Calu3 (cell line): ENCODE data around the gene ETFA. TPM values are rescaled to one million over a fixed set of nuclear protein-coding genes. Genes with fewer than 3 reads are reported as not detected.
A peak's percentile ranks its signal among the peaks of the same experiment; 100 is the strongest.
"Not testable (repeated sequence)": the region's sequence is repeated elsewhere in the genome, so short reads cannot be mapped to it uniquely, and the experiment has no call there.

Source experiments
- BruUV-seq: library from RNA; stranded (reverse); fragments of 400-500 nt; replicated peaks from 2 replicates; lab custom pipeline; 2021; lab: Mats Ljungman, UMichigan
- CTCF ChIA-PET: fragments of 300-600 bp; sonication (Branson Sonifier 250); formaldehyde crosslinking; loops from one replicate; lab custom pipeline; 2022; ENCODE audit warnings: antibody characterized with exemption; lab: Charles Lee
- DNase-seq: peaks from one replicate; pipeline ENCODE4 v3.0.0; 2022
- H3K27ac Mint-ChIP-seq: one replicate; pipeline ENCODE4 v1.8.0; 2022; ENCODE audit warnings: mixed read lengths; ENCODE audit not compliant: unreplicated experiment
- H3K27me3 Mint-ChIP-seq: one replicate; pipeline ENCODE4 v1.8.0; 2022; ENCODE audit warnings: mixed read lengths; ENCODE audit not compliant: unreplicated experiment
- H3K36me3 Mint-ChIP-seq: one replicate; pipeline ENCODE4 v1.8.0; 2022; ENCODE audit warnings: mild to moderate bottlenecking, moderate library complexity, mixed read lengths; ENCODE audit not compliant: insufficient read depth, unreplicated experiment
- H3K4me1 Mint-ChIP-seq: one replicate; pipeline ENCODE4 v1.8.0; 2022; ENCODE audit warnings: mild to moderate bottlenecking, low read depth, mixed read lengths; ENCODE audit not compliant: unreplicated experiment
- H3K4me3 Mint-ChIP-seq: one replicate; pipeline ENCODE4 v1.8.0; 2022; ENCODE audit warnings: mild to moderate bottlenecking, low read depth, moderate library complexity, mixed read lengths; ENCODE audit not compliant: unreplicated experiment
- H3K9me3 Mint-ChIP-seq: one replicate; pipeline ENCODE4 v1.8.0; 2022; ENCODE audit warnings: low read depth, mixed read lengths; ENCODE audit not compliant: unreplicated experiment
- CTCF ChIP-seq: fragments of 200-600 bp; IDR thresholded peaks from one replicate; pipeline ENCODE4 v1.8.0; 2022; ENCODE audit warnings: antibody characterized with exemption; ENCODE audit not compliant: unreplicated experiment
- intact Hi-C: fragments of 100-400 bp; cut with micrococcal nuclease; formaldehyde crosslinking; loops from one replicate; pipeline ENCODE4 v1.10.0; 2022; ENCODE audit not compliant: unreplicated experiment
- total RNA-seq: library from RNA; stranded (reverse); gene quantifications from 2 replicates; pipeline ENCODE4 v1.2.3, GENCODE V29; 2022

ETFA gene
- total RNA-seq, 1 experiment from 2014 or later: 230 TPM

- TF ChIP-seq CTCF: no peak
- Mint-ChIP-seq H3K36me3 (peaks cover 35% of the 10 kb centered on the region), H3K27ac (peak overlapping the region; percentile 81), H3K4me3 (no peak overlapping the region), H3K27me3 (no peaks in the 10 kb centered on the region), H3K9me3 (peaks cover 3% of the 10 kb centered on the region), H3K4me1 (peaks cover 36% of the 10 kb centered on the region)
- no peak for DNase-seq
- no TSS peak for BruUV-seq
- CTCF ChIA-PET: interaction anchor here (1.9 kb wide), 1 partner anchor 16 kb away, joined by 9 read pairs; no protein-coding TSS in a partner anchor
- intact Hi-C loops: no loop called here
Observed at GRCh38 chr15:76313731-76314130, 2.5 kb upstream of the ETFA start.

GRCh38 chr15:76313175-76313567 lies 1.9 kb upstream of the ETFA start:
- H3K4me1 Mint-ChIP-seq: peaks cover 41% of the 10 kb centered on the region
- intact Hi-C loops, BruUV-seq, H3K27me3 Mint-ChIP-seq, DNase-seq, H3K9me3 Mint-ChIP-seq: not testable (repeated sequence)
- peak overlapping the region; percentile 81 for H3K27ac Mint-ChIP-seq
- H3K4me3 Mint-ChIP-seq: peak overlapping the region; percentile 43
- CTCF ChIA-PET: interaction anchor here (1.9 to 3.2 kb wide), 2 partner anchors 14 to 17 kb away, joined by 9 to 12 read pairs; no protein-coding TSS in a partner anchor
- H3K36me3 Mint-ChIP-seq: peaks cover 35% of the 10 kb centered on the region

- peak overlapping the region; percentile 81 for H3K27ac Mint-ChIP-seq
- TF ChIP-seq CTCF: no peak
- peaks cover 3% of the 10 kb centered on the region for H3K9me3 Mint-ChIP-seq
- intact Hi-C loops: no loop called here
- peak overlapping the region; percentile 43 for H3K4me3 Mint-ChIP-seq
- no TSS peak for BruUV-seq
- peak; percentile 48 for DNase-seq
- CTCF ChIA-PET: interaction anchor here (1.9 to 3.2 kb wide), 2 partner anchors 14 to 17 kb away, joined by 9 to 12 read pairs; no protein-coding TSS in a partner anchor
- H3K4me1 Mint-ChIP-seq: peaks cover 43% of the 10 kb centered on the region
- no peaks in the 10 kb centered on the region for H3K27me3 Mint-ChIP-seq
- H3K36me3 Mint-ChIP-seq: peaks cover 35% of the 10 kb centered on the region
Observed at GRCh38 chr15:76312540-76313174, 1.4 kb upstream of the ETFA start.

GRCh38 chr15:76310475-76311099 lies 682 bp downstream of the ETFA start:
- H3K27me3 Mint-ChIP-seq: no peaks in the 10 kb centered on the region
- no peak for DNase-seq
- H3K36me3 Mint-ChIP-seq: peaks cover 35% of the 10 kb centered on the region
- intact Hi-C loops: no loop called here
- peak overlapping the region; percentile 43 for H3K4me3 Mint-ChIP-seq
- CTCF ChIA-PET: interaction anchor here (3.2 kb wide), 1 partner anchor 11 kb away, joined by 12 read pairs; no protein-coding TSS in a partner anchor
- TSS peak; percentile 25 for BruUV-seq
- H3K27ac Mint-ChIP-seq: peak overlapping the region; percentile 81
- H3K4me1 Mint-ChIP-seq: peaks cover 44% of the 10 kb centered on the region
- H3K9me3 Mint-ChIP-seq: peaks cover 3% of the 10 kb centered on the region
- no peak for TF ChIP-seq CTCF
